GM23248 (cell line): ENCODE results near the gene ZNF776.

Experiments used
- EZH2 ChIP-seq: fragments of 200-600 bp; sonication (generic); IDR thresholded peaks from 2 replicates; pipeline ENCODE4 v1.6.1; 2018; ENCODE audit warnings: antibody characterized with exemption, mild to moderate bottlenecking; ENCODE audit not compliant: insufficient read depth, poor library complexity, severe bottlenecking
- EZH2phosphoT487 ChIP-seq: fragments of 200-600 bp; sonication (generic); IDR thresholded peaks from 2 replicates; pipeline ENCODE4 v1.6.1; 2018; ENCODE audit warnings: antibody characterized with exemption, moderate library complexity, mild to moderate bottlenecking, low read depth; ENCODE audit not compliant: insufficient read depth

GRCh38 chr19:57807541-57807940 is 60.9 kb downstream of the ZNF776 start:
- TF ChIP-seq EZH2phosphoT487 (no peak), EZH2 (no peak)
